Neural cell (in vitro differentiated cells): ENCODE data around the gene ICE1. TPM values are rescaled to one million over a fixed set of nuclear protein-coding genes. Genes with fewer than 3 reads are reported as not detected.

Experiments
- H2AFZ ChIP-seq: fragments of 200-600, 300-800 bp; sonication (generic), shearing (Covaris generic); 2 replicates; pipeline ENCODE4 v1.6.0; 2014; ENCODE audit warnings: low read depth, mild to moderate bottlenecking, antibody characterized with exemption, low read length, moderate library complexity
- H3F3A ChIP-seq: fragments of 200-600 bp; shearing (Covaris generic); 2 replicates; pipeline ENCODE4 v1.6.1; 2016; ENCODE audit warnings: mild to moderate bottlenecking, moderate library complexity, mixed read lengths, antibody characterized with exemption, low read length; ENCODE audit not compliant: insufficient read depth, poor library complexity, severe bottlenecking
- H3K27ac ChIP-seq: fragments of 200-600, 300-800 bp; sonication (generic), shearing (Covaris generic); 2 replicates; pipeline ENCODE4 v1.5.1; 2014; ENCODE audit warnings: mild to moderate bottlenecking, low read length, moderate library complexity
- H3K27me3 ChIP-seq: fragments of 300-800, 200-600 bp; sonication (generic), shearing (Covaris generic); 2 replicates; pipeline ENCODE4 v1.6.0; 2014; ENCODE audit warnings: mild to moderate bottlenecking, low read depth, low read length, moderate library complexity; ENCODE audit not compliant: insufficient read depth
- H3K36me3 ChIP-seq: fragments of 300-800, 200-600 bp; sonication (generic), shearing (Covaris generic); 2 replicates; pipeline ENCODE4 v1.5.1; 2014; ENCODE audit warnings: mild to moderate bottlenecking, antibody characterized with exemption, low read length, moderate library complexity; ENCODE audit not compliant: insufficient read depth
- H3K4me2 ChIP-seq: fragments of 300-800, 200-600 bp; sonication (generic), shearing (Covaris generic); 2 replicates; pipeline ENCODE4 v1.6.0; 2014; ENCODE audit warnings: mild to moderate bottlenecking, low read length
- H3K4me3 ChIP-seq: fragments of 300-800, 200-600 bp; sonication (generic), shearing (Covaris generic); 2 replicates; pipeline ENCODE4 v1.5.1; 2014; ENCODE audit warnings: mild to moderate bottlenecking, low read length, moderate library complexity
- H3K79me2 ChIP-seq: fragments of 200-600 bp; shearing (Covaris generic); replicated peaks from 2 replicates; pipeline ENCODE4 v1.6.0; 2014; ENCODE audit warnings: mild to moderate bottlenecking, low read length, moderate library complexity; ENCODE audit not compliant: insufficient read depth
- H3K9ac ChIP-seq: fragments of 300-800, 200-600 bp; sonication (generic), shearing (Covaris generic); 2 replicates; pipeline ENCODE4 v1.6.1; 2016; ENCODE audit warnings: mild to moderate bottlenecking, low read length, mixed read lengths
- H3K9me2 ChIP-seq: fragments of 200-600 bp; shearing (Covaris generic); 2 replicates; pipeline ENCODE4 v1.6.1; 2016; ENCODE audit warnings: mild to moderate bottlenecking, low read length, mixed read lengths; ENCODE audit not compliant: insufficient read depth
- H3K9me3 ChIP-seq: fragments of 200-600, 300-800 bp; sonication (generic), shearing (Covaris generic); 2 replicates; pipeline ENCODE4 v1.6.1; 2016; ENCODE audit warnings: mild to moderate bottlenecking, mixed run types, low read length, moderate library complexity, mixed read lengths
- H4K20me1 ChIP-seq: fragments of 200-600 bp; shearing (Covaris generic); 2 replicates; pipeline ENCODE4 v1.6.1; 2016; ENCODE audit warnings: mild to moderate bottlenecking, mixed run types; ENCODE audit not compliant: insufficient read depth
- EP300 ChIP-seq: fragments of 450-650 bp; conservative IDR thresholded peaks from 2 replicates; pipeline ENCODE4 v1.6.1; 2014; ENCODE audit warnings: antibody characterized with exemption, mild to moderate bottlenecking, moderate library complexity; ENCODE audit not compliant: poor library complexity, severe bottlenecking
- EZH2 ChIP-seq: fragments of 200-600, 300-800 bp; shearing (Covaris generic), sonication (generic); IDR thresholded peaks from 2 replicates; pipeline ENCODE4 v1.6.1; 2014; ENCODE audit warnings: antibody characterized with exemption, low read length, borderline replicate concordance, mild to moderate bottlenecking; ENCODE audit not compliant: insufficient read depth, poor library complexity, severe bottlenecking
- MXI1 ChIP-seq: fragments of 450-650 bp; conservative IDR thresholded peaks from 2 replicates; pipeline ENCODE4 v1.6.1; 2014; ENCODE audit warnings: antibody characterized with exemption, mild to moderate bottlenecking; ENCODE audit not compliant: poor library complexity, severe bottlenecking
- POLR2AphosphoS5 ChIP-seq: IDR thresholded peaks from 2 replicates; pipeline ENCODE4 v1.6.1; 2012
- RAD21 ChIP-seq: fragments of 450-650 bp; conservative IDR thresholded peaks from 2 replicates; pipeline ENCODE4 v1.6.1; 2014; ENCODE audit warnings: antibody characterized with exemption, mild to moderate bottlenecking, moderate library complexity
- SMC3 ChIP-seq: fragments of 450-650 bp; conservative IDR thresholded peaks from 2 replicates; pipeline ENCODE4 v1.6.1; 2014; ENCODE audit warnings: antibody characterized with exemption, mild to moderate bottlenecking, moderate library complexity; ENCODE audit not compliant: poor library complexity
- TAF1 ChIP-seq: IDR thresholded peaks from 2 replicates; pipeline ENCODE4 v1.6.1; 2012; ENCODE audit warnings: low read depth
- polyA plus RNA-seq: library from polyadenylated mRNA; depleted of rRNA; stranded (reverse); fragments of >200 nt; gene quantifications from 2 replicates; pipeline ENCODE4 v1.2.3, GENCODE V29; 2014
- TF ChIP-seq, protein P1 (sequence below): fragments of 450-650 bp; IDR thresholded peaks from 2 replicates; pipeline ENCODE4 v1.5.1; 2014; ENCODE audit warnings: antibody characterized with exemption, mild to moderate bottlenecking, moderate library complexity; ENCODE audit not compliant: poor library complexity, severe bottlenecking
- TF ChIP-seq, protein P2 (sequence below): IDR thresholded peaks from 2 replicates; pipeline ENCODE4 v1.6.1; 2012; ENCODE audit warnings: borderline replicate concordance

Gene ICE1
- polyA plus RNA-seq, 1 donor from 2014 or later = 22.1 TPM

DNA sequence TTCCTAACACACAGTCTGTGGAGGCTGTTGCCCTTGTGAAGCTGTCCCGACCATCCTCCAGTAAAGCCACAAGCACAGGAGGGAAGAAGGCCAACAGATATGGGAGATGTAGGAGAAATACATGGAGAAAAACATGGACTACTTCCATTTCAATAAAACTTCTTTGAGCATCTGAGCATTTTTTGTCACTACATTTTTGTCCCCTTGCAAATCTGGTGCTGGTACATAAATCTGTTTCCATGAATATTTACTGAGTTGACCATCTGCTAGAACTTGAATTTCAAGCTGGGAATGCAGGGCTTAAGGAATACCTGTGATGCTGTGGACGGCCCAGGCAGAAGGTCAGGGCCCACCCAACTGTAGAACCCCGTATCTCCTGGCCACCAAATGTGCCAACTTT lies 43.9 kb upstream of the ICE1 start:
- no peak overlapping the region for H3K4me3 ChIP-seq
- no peaks in the 10 kb centered on the region for H3K27me3 ChIP-seq
- H3K27ac ChIP-seq = no peak overlapping the region
- no peaks in the 10 kb centered on the region for H3K36me3 ChIP-seq
- no peaks in the 10 kb centered on the region for H3K79me2 ChIP-seq
- H3K9ac ChIP-seq = no peak overlapping the region
- no peaks in the 10 kb centered on the region for H3F3A ChIP-seq
- H3K9me3 ChIP-seq = no peaks in the 10 kb centered on the region
- no peak overlapping the region for H2AFZ ChIP-seq
- no peaks in the 10 kb centered on the region for H4K20me1 ChIP-seq
- TF ChIP-seq EP300 (no peak), EZH2 (no peak)
- no peaks in the 10 kb centered on the region for H3K9me2 ChIP-seq
- no peak overlapping the region for H3K4me2 ChIP-seq

- TF ChIP-seq, protein P1, sequence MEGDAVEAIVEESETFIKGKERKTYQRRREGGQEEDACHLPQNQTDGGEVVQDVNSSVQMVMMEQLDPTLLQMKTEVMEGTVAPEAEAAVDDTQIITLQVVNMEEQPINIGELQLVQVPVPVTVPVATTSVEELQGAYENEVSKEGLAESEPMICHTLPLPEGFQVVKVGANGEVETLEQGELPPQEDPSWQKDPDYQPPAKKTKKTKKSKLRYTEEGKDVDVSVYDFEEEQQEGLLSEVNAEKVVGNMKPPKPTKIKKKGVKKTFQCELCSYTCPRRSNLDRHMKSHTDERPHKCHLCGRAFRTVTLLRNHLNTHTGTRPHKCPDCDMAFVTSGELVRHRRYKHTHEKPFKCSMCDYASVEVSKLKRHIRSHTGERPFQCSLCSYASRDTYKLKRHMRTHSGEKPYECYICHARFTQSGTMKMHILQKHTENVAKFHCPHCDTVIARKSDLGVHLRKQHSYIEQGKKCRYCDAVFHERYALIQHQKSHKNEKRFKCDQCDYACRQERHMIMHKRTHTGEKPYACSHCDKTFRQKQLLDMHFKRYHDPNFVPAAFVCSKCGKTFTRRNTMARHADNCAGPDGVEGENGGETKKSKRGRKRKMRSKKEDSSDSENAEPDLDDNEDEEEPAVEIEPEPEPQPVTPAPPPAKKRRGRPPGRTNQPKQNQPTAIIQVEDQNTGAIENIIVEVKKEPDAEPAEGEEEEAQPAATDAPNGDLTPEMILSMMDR = no peak
- TF ChIP-seq SMC3 = no peak
- TF ChIP-seq, protein P2, sequence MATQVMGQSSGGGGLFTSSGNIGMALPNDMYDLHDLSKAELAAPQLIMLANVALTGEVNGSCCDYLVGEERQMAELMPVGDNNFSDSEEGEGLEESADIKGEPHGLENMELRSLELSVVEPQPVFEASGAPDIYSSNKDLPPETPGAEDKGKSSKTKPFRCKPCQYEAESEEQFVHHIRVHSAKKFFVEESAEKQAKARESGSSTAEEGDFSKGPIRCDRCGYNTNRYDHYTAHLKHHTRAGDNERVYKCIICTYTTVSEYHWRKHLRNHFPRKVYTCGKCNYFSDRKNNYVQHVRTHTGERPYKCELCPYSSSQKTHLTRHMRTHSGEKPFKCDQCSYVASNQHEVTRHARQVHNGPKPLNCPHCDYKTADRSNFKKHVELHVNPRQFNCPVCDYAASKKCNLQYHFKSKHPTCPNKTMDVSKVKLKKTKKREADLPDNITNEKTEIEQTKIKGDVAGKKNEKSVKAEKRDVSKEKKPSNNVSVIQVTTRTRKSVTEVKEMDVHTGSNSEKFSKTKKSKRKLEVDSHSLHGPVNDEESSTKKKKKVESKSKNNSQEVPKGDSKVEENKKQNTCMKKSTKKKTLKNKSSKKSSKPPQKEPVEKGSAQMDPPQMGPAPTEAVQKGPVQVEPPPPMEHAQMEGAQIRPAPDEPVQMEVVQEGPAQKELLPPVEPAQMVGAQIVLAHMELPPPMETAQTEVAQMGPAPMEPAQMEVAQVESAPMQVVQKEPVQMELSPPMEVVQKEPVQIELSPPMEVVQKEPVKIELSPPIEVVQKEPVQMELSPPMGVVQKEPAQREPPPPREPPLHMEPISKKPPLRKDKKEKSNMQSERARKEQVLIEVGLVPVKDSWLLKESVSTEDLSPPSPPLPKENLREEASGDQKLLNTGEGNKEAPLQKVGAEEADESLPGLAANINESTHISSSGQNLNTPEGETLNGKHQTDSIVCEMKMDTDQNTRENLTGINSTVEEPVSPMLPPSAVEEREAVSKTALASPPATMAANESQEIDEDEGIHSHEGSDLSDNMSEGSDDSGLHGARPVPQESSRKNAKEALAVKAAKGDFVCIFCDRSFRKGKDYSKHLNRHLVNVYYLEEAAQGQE = no peak
- no peak for TF ChIP-seq EP300
- no peak overlapping the region for H3K9ac ChIP-seq
- H3F3A ChIP-seq = no peaks in the 10 kb centered on the region
- H3K9me2 ChIP-seq = no peaks in the 10 kb centered on the region
- no peak overlapping the region for H3K4me2 ChIP-seq
- H3K36me3 ChIP-seq = no peaks in the 10 kb centered on the region
- no peak overlapping the region for H3K27ac ChIP-seq
- no peak overlapping the region for H3K4me3 ChIP-seq
- no peaks in the 10 kb centered on the region for H3K27me3 ChIP-seq
- H3K79me2 ChIP-seq = no peaks in the 10 kb centered on the region
- H4K20me1 ChIP-seq = no peaks in the 10 kb centered on the region
- H2AFZ ChIP-seq = no peak overlapping the region
- H3K9me3 ChIP-seq = no peaks in the 10 kb centered on the region
Observed at GRCh38 chr5:5380298-5380697, 42.2 kb upstream of the ICE1 start.

DNA sequence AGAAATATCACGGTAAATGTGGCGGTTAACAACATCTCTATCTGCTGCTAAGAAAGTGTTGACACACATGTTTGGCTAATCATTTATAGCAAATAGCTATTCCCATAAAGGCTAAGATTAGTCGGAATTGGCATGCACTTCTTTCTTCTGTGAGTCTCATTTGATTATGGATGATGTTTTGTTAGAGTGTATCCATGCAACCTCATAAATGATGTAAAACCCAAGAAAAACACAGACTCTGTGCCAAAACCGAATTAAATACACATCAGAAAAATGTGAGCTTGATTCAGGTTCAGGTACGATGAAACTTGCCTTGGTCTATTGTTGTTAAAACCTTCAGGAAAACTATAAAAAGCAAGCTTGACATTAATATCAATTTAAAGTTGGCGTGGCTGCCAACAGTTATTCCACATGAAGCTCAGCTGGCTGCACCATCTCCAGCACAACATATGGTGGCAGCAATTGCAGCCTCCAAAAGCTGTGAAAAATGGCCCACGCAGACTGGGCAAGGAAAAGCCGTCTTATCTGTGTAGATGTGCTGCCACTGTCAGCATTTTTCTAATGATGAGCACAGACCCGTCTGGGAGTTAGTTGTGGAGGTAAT lies 41.1 kb upstream of the ICE1 start:
- no peaks in the 10 kb centered on the region for H3F3A ChIP-seq
- TF ChIP-seq, protein P2 = no peak
- TF ChIP-seq MXI1 (no peak), RAD21 (no peak), TAF1 (no peak), SMC3 (no peak), EZH2 (no peak), EP300 (no peak), POLR2AphosphoS5 (no peak)
- TF ChIP-seq, protein P1 = no peak
- H4K20me1 ChIP-seq = no peaks in the 10 kb centered on the region
- H3K36me3 ChIP-seq = no peaks in the 10 kb centered on the region
- H3K9me3 ChIP-seq = no peaks in the 10 kb centered on the region
- no peak overlapping the region for H2AFZ ChIP-seq
- no peaks in the 10 kb centered on the region for H3K79me2 ChIP-seq
- no peak overlapping the region for H3K9ac ChIP-seq
- H3K4me2 ChIP-seq = no peak overlapping the region
- no peaks in the 10 kb centered on the region for H3K27me3 ChIP-seq
- H3K27ac ChIP-seq = no peak overlapping the region
- no peak overlapping the region for H3K4me3 ChIP-seq
- H3K9me2 ChIP-seq = no peaks in the 10 kb centered on the region
